GM12891 (cell line): ENCODE results near the gene PP2D1.
"Not testable (repeated sequence)": the region's sequence is repeated elsewhere in the genome, so short reads cannot be mapped to it uniquely, and the experiment has no call there.

Experiments used
- DNase-seq: peaks from one replicate; pipeline ENCODE4 v3.0.0; 2011; ENCODE audit warnings: low spot score; ENCODE audit not compliant: insufficient read length
- FAIRE-seq: peaks from 2 replicates; lab custom pipeline; 2011; peaks lifted over from hg19 to GRCh38; lab: Jason Lieb, UNC
- PAX5 ChIP-seq: IDR thresholded peaks from 2 replicates; pipeline ENCODE4 v1.6.1; 2011; ENCODE audit warnings: low read length, moderate library complexity, mild to moderate bottlenecking; ENCODE audit not compliant: insufficient read depth, severe bottlenecking
- POLR2A ChIP-seq: IDR thresholded peaks from 2 replicates; pipeline ENCODE4 v1.6.1; 2011; ENCODE audit warnings: low read depth, low read length, control low read depth
- POLR2AphosphoS5 ChIP-seq: IDR thresholded peaks from 2 replicates; pipeline ENCODE4 v1.6.1; 2011; ENCODE audit warnings: low read depth, low read length, control low read depth
- POU2F2 ChIP-seq: IDR thresholded peaks from 2 replicates; pipeline ENCODE4 v1.6.1; 2011; ENCODE audit warnings: low read depth, mild to moderate bottlenecking, control low read depth, low read length, moderate library complexity
- SPI1 ChIP-seq: IDR thresholded peaks from 2 replicates; pipeline ENCODE4 v1.6.1; 2011; ENCODE audit warnings: low read depth, low read length, control low read depth
- TAF1 ChIP-seq: IDR thresholded peaks from 2 replicates; pipeline ENCODE4 v1.6.1; 2011; ENCODE audit warnings: low read depth, low read length, control low read depth

PP2D1 gene

GRCh38 chr3:19972054-19972453 is 40.0 kb downstream of the PP2D1 start:
- FAIRE-seq, result no peak
- TF ChIP-seq POLR2A (no peak), PAX5 (no peak), TAF1 (no peak), SPI1 (no peak), POLR2AphosphoS5 (no peak), POU2F2 (no peak)
- DNase-seq, result no peak

DNA sequence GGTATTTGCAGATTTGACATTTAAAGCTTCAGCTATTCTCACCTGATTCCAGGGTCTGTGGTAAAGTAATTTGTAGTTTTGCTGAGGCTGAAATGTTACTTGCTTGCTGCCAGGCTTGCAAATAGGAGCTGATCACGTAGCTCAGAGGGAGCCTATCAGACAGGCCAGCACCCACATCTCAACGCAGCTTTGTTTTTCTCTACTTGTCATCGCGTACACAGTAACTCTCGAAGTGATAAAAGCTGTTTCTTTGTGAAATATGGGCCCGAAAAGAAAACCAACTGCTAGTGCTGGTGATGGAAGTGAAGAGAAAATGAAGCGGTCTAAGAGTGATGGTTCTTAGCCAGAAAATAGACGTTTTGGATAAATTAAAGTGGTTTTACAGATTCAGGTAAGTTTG is 41.7 kb downstream of the PP2D1 start:
- DNase-seq (no peak), FAIRE-seq (no peak)
- TF ChIP-seq POLR2A, result no peak
- TF ChIP-seq SPI1, result no peak
- no peak for TF ChIP-seq POLR2AphosphoS5
- no peak for TF ChIP-seq POU2F2
- no peak for TF ChIP-seq PAX5
- no peak for TF ChIP-seq TAF1

- DNase-seq, result no peak
- TF ChIP-seq PAX5, result no peak
- TF ChIP-seq POU2F2, result no peak
- TF ChIP-seq SPI1, result no peak
- no peak for TF ChIP-seq TAF1
- TF ChIP-seq POLR2AphosphoS5, result no peak
- no peak for TF ChIP-seq POLR2A
- no peak for FAIRE-seq
Observed at GRCh38 chr3:19967812-19968211, 44.3 kb downstream of the PP2D1 start.

- TF ChIP-seq SPI1, result no peak
- TF ChIP-seq POLR2AphosphoS5, result no peak
- FAIRE-seq (no peak), DNase-seq (no peak)
Observed at GRCh38 chr3:19967208-19967607, 44.9 kb downstream of the PP2D1 start.

- DNase-seq (no peak), FAIRE-seq (no peak)
- TF ChIP-seq POLR2A, result no peak
- no peak for TF ChIP-seq POU2F2
- no peak for TF ChIP-seq POLR2AphosphoS5
- no peak for TF ChIP-seq SPI1
- no peak for TF ChIP-seq PAX5
- TF ChIP-seq TAF1, result no peak
Observed at GRCh38 chr3:19961960-19962359, 50.1 kb downstream of the PP2D1 start.

DNA sequence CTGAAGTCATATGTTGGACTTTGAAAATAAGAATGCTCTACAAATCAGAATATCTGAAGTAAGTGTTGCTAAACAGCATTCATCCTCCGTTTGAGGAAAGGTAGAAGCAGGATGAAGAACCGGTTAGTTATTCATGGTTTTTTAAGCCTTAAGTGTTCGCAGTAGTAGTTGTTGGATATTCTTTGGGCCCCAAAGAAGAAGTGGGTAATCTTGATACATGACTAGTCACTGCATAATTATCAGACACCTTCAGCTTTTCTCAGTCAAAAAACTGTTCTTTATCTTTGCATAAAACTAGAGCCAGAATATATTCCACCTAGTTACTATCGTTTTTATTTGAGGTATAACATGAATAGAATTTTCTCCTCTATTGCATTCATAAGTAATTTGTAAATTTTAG is 51.4 kb downstream of the PP2D1 start:
- FAIRE-seq, result peak; percentile 26
- TF ChIP-seq SPI1, result no peak
- no peak for DNase-seq

DNA sequence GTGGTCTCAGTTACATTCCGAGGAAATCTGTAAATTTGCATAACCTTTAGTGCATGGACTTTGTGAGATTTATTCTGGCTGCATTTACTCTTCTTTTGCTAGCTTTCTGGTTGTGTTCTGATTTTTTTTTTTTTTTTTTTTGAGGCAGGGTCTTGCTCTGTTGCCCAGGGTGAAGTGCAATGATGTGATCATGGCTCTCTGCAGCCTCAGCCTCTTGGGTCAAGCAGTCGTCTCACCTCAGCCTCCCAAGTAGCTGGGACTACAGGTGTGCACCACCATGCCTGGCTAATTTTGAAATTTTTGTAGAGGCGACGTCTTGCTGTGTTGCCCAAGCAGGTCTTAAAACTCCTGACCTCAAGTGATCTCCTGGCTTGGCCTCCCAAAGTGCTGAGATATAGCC is 52.6 kb downstream of the PP2D1 start:
- no peak for DNase-seq
- no peak for TF ChIP-seq POLR2A
- TF ChIP-seq POU2F2, result no peak
- no peak for TF ChIP-seq PAX5
- no peak for TF ChIP-seq POLR2AphosphoS5
- no peak for TF ChIP-seq TAF1
- TF ChIP-seq SPI1, result no peak
- FAIRE-seq, result no peak

DNA sequence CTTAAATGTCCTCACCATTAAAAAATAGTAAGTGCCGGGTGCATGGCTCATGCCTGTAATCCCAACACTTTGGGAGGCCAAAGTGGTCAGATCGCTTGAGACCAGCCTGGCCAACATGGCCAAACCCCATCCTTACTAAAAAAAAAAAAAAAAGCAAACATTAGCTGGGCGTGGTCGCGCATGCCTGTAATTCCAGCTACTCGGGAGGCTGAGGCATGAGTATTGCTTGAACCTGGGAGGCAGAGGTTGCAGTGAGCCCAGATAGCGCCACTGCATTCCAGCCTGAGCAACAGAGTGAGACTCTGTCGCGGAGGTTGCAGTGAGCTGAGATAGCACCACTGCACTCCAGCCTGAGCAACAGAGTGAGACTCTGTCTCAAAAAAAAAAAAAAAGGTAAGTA is 54.7 kb downstream of the PP2D1 start:
- not testable (repeated sequence) for DNase-seq, FAIRE-seq

DNA sequence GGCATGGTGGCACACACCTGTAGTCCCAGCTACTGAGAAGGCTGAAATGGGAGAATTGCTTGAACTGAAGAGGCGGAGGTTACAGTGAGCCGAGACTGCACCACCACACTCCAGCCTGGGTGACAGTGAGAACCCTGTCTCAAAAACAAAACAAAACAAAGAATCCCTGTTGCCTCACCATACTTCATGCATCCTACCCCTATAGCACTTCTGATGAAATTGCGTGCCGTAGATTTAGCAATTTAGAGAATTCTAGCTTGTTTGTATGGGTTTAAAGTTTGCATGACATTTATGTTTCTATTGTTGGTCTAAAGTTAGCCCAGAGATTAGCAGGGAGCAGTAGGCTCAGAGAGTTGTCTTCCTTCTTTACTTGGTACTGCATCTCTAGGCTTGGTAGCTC is 57.4 kb downstream of the PP2D1 start:
- FAIRE-seq, result no peak
- TF ChIP-seq POU2F2 (no peak), SPI1 (no peak), TAF1 (no peak), PAX5 (no peak), POLR2AphosphoS5 (no peak), POLR2A (no peak)

DNA sequence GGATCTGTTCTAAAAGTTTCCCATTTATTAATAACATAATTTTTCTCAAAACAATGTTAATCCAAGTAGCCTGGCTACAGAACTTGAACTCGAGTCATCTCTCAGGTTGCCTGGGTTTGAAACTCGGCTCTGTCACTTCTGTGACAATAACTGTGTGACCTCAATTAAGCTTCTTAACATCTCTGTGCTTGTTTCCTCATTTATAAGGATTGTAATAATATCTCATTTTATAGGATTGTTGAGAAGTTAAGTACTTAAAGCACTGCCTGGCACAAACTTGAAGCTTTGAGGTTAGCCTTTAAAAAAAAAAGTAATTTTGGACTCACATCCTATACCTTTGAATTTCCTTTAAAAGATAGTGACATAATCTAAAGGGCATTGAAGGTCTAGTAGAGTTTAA is 61.7 kb downstream of the PP2D1 start:
- FAIRE-seq (no peak), DNase-seq (no peak)
- TF ChIP-seq SPI1, result no peak
- no peak for TF ChIP-seq POLR2AphosphoS5
- TF ChIP-seq PAX5, result no peak
- no peak for TF ChIP-seq POLR2A
- no peak for TF ChIP-seq TAF1
- no peak for TF ChIP-seq POU2F2

More for the DNA sequence above, 57.4 kb downstream of the PP2D1 start:
- no peak for DNase-seq

GRCh38 chr3:19948226-19948591 is 63.9 kb downstream of the PP2D1 start:
- DNase-seq (no peak), FAIRE-seq (no peak)
- TF ChIP-seq SPI1 (no peak), PAX5 (no peak), POLR2A (no peak), POU2F2 (no peak), POLR2AphosphoS5 (no peak), TAF1 (no peak)

- FAIRE-seq, result peak; percentile 91
- DNase-seq, result peak; percentile 7
- no peak for TF ChIP-seq PAX5
- no peak for TF ChIP-seq TAF1
- TF ChIP-seq POU2F2, result no peak
- TF ChIP-seq SPI1, result no peak
- no peak; the same call in 1 of the 2 replicates for TF ChIP-seq POLR2A
- TF ChIP-seq POLR2AphosphoS5, result no peak
Observed at GRCh38 chr3:19947549-19948225, 64.4 kb downstream of the PP2D1 start.
